Liver (tissue), 9 donors: ENCODE measurements around the gene ZNF33B. TPM values are rescaled to one million over a fixed set of nuclear protein-coding genes. Genes with fewer than 3 reads are reported as not detected.

Source experiments
- DNase-seq: peaks from one replicate; pipeline ENCODE4 v3.0.0-alpha.2; 2017; ENCODE audit warnings: low spot score
- H3K27ac ChIP-seq, 2 donors: one replicate each; pipeline ENCODE4 v1.7.0; 2013; ENCODE audit warnings: inconsistent platforms in 2 of 2, low read length in 2 of 2, control low read depth in 1 of 2, low read depth in 1 of 2, mild to moderate bottlenecking in 1 of 2
- H3K27me3 ChIP-seq, 4 donors: one replicate each; pipeline versions ENCODE4 v1.6.1 to v1.7.0; 2013; ENCODE audit warnings: low read length in 3 of 4, inconsistent platforms in 1 of 4, mild to moderate bottlenecking in 1 of 4, moderate library complexity in 1 of 4; ENCODE audit not compliant: control insufficient read depth in 4 of 4, insufficient read depth in 4 of 4
- H3K36me3 ChIP-seq, 4 donors: one replicate each; pipeline versions ENCODE4 v1.6.1 to v1.7.0; 2013; ENCODE audit warnings: low read length in 3 of 4, mild to moderate bottlenecking in 3 of 4, low read depth in 1 of 4, moderate library complexity in 1 of 4; ENCODE audit not compliant: control insufficient read depth in 4 of 4, insufficient read depth in 3 of 4
- H3K4me1 ChIP-seq, 4 donors: one replicate each; pipeline versions ENCODE4 v1.6.1 to v1.7.0; 2013; ENCODE audit warnings: low read length in 3 of 4, mild to moderate bottlenecking in 3 of 4, moderate library complexity in 1 of 4; ENCODE audit not compliant: control insufficient read depth in 4 of 4, insufficient read depth in 4 of 4
- H3K4me3 ChIP-seq, 3 donors: one replicate each; pipeline versions ENCODE4 v1.6.1 to v1.7.0; 2013; ENCODE audit warnings: low read length in 3 of 3, control low read depth in 1 of 3, low read depth in 1 of 3, mild to moderate bottlenecking in 1 of 3
- H3K9ac ChIP-seq, 2 donors: one replicate each; pipeline ENCODE4 v1.7.0; 2013; ENCODE audit warnings: low read length in 2 of 2, mild to moderate bottlenecking in 2 of 2, moderate library complexity in 2 of 2, control low read depth in 1 of 2, low read depth in 1 of 2
- H3K9me3 ChIP-seq, 4 donors: one replicate each; pipeline versions ENCODE4 v1.6.1 to v1.7.0; 2013; ENCODE audit warnings: low read length in 3 of 4; ENCODE audit not compliant: control insufficient read depth in 4 of 4
- ATF3 ChIP-seq: IDR thresholded peaks from 2 replicates; pipeline ENCODE4 v1.6.1; 2016; ENCODE audit warnings: antibody characterized with exemption
- FOXA2 ChIP-seq: IDR thresholded peaks from 2 replicates; pipeline ENCODE4 v1.6.1; 2016; ENCODE audit warnings: antibody characterized with exemption
- GABPA ChIP-seq, 2 donors: IDR thresholded peaks in 1 of 2; conservative IDR thresholded peaks in 1 of 2; 2 replicates each; pipeline ENCODE4 v1.6.1; 2016; ENCODE audit warnings: antibody characterized with exemption in 2 of 2, mild to moderate bottlenecking in 1 of 2, moderate library complexity in 1 of 2
- HNF4G ChIP-seq: IDR thresholded peaks from 2 replicates; pipeline ENCODE4 v1.6.1; 2016; ENCODE audit warnings: antibody characterized with exemption
- MAX ChIP-seq: IDR thresholded peaks from 2 replicates; pipeline ENCODE4 v1.6.1; 2016; ENCODE audit warnings: antibody characterized with exemption
- RXRA ChIP-seq, 2 donors: IDR thresholded peaks; 2 replicates each; pipeline ENCODE4 v1.6.1; 2017 to 2018; ENCODE audit warnings: antibody characterized with exemption in 2 of 2, mild to moderate bottlenecking in 1 of 2
- SP1 ChIP-seq: IDR thresholded peaks from 2 replicates; pipeline ENCODE4 v1.6.1; 2018; ENCODE audit warnings: antibody characterized with exemption, mild to moderate bottlenecking
- TAF1 ChIP-seq: conservative IDR thresholded peaks from 2 replicates; pipeline ENCODE4 v1.6.1; 2016; ENCODE audit warnings: antibody characterized with exemption, mild to moderate bottlenecking
- YY1 ChIP-seq: IDR thresholded peaks from 2 replicates; pipeline ENCODE4 v1.6.1; 2016; ENCODE audit warnings: antibody characterized with exemption, mild to moderate bottlenecking
- WGBS: extraction: QIAGEN DNeasy Blood & Tissue Kit; methylation state at CpG from one replicate; pipeline ENCODE4 v1.1.7; 2013; 5-methylcytosine and 5-hydroxymethylcytosine counted together
- polyA plus RNA-seq, 2 donors: library from polyadenylated mRNA; stranded (reverse) in 1 of 2; unstranded in 1 of 2; fragments of 200-250 nt in 1 of 2; fragments of >200 nt in 1 of 2; fragmentation: Nextera tagmentation in 1 of 2; extraction: Ambion mirVana in 1 of 2; gene quantifications; one replicate each; pipeline versions ENCODE4 v1.2.1 to v1.2.3, GENCODE V29; 2013 to 2015
- total RNA-seq, 2 donors: library from RNA; depleted of rRNA; stranded (reverse); fragments of >200 nt; gene quantifications; one replicate each; pipeline ENCODE4 v1.2.3, GENCODE V29; 2014
- TF ChIP-seq, protein P1 (sequence below): IDR thresholded peaks from 2 replicates; pipeline ENCODE4 v1.6.1; 2016; ENCODE audit warnings: antibody characterized with exemption
- TF ChIP-seq, protein P2 (sequence below): fragments of 150-350 bp; IDR thresholded peaks from 2 replicates; pipeline ENCODE4 v1.5.1; 2017; ENCODE audit warnings: improper control_type of control experiment, low read depth, low read length; ENCODE audit not compliant: missing input control
- TF ChIP-seq, protein P3 (sequence below): IDR thresholded peaks from 2 replicates; pipeline ENCODE4 v1.6.1; 2016; ENCODE audit warnings: antibody characterized with exemption, mild to moderate bottlenecking
- donor health status: healthy.
- donor health status: healthy.
- donor health status: healthy.
- donor health status: healthy.
- donor health status: healthy.

The ZNF33B gene
- total and polyA plus RNA-seq, 4 donors: 5.6 to 16.0 (median 8.5) TPM

- no peak overlapping the region for H3K27ac ChIP-seq
- DNase-seq: no peak
- no peak for TF ChIP-seq RXRA (IDR thresholded peaks at IDR 0.05)
- TF ChIP-seq, protein P1, sequence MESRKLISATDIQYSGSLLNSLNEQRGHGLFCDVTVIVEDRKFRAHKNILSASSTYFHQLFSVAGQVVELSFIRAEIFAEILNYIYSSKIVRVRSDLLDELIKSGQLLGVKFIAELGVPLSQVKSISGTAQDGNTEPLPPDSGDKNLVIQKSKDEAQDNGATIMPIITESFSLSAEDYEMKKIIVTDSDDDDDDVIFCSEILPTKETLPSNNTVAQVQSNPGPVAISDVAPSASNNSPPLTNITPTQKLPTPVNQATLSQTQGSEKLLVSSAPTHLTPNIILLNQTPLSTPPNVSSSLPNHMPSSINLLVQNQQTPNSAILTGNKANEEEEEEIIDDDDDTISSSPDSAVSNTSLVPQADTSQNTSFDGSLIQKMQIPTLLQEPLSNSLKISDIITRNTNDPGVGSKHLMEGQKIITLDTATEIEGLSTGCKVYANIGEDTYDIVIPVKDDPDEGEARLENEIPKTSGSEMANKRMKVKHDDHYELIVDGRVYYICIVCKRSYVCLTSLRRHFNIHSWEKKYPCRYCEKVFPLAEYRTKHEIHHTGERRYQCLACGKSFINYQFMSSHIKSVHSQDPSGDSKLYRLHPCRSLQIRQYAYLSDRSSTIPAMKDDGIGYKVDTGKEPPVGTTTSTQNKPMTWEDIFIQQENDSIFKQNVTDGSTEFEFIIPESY: no peak
- no peak for TF ChIP-seq SP1
- no peak for TF ChIP-seq YY1
- no peak for TF ChIP-seq GABPA (IDR thresholded peaks at IDR 0.05 in 1 of 2, conservative IDR thresholded peaks at IDR 0.05 in 1 of 2)
- TF ChIP-seq FOXA2: no peak
- no peak for TF ChIP-seq ATF3
- TF ChIP-seq, protein P2, sequence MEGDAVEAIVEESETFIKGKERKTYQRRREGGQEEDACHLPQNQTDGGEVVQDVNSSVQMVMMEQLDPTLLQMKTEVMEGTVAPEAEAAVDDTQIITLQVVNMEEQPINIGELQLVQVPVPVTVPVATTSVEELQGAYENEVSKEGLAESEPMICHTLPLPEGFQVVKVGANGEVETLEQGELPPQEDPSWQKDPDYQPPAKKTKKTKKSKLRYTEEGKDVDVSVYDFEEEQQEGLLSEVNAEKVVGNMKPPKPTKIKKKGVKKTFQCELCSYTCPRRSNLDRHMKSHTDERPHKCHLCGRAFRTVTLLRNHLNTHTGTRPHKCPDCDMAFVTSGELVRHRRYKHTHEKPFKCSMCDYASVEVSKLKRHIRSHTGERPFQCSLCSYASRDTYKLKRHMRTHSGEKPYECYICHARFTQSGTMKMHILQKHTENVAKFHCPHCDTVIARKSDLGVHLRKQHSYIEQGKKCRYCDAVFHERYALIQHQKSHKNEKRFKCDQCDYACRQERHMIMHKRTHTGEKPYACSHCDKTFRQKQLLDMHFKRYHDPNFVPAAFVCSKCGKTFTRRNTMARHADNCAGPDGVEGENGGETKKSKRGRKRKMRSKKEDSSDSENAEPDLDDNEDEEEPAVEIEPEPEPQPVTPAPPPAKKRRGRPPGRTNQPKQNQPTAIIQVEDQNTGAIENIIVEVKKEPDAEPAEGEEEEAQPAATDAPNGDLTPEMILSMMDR: no peak
- H3K9me3 ChIP-seq: no peaks in the 10 kb centered on the region
- WGBS: 79% methylated on average over 11 of the region's 11 CpGs
- H3K4me3 ChIP-seq: no peak overlapping the region
- H3K9ac ChIP-seq: no peak overlapping the region
- peaks cover 0 to 6% (median 2%) of the 10 kb centered on the region in 4 donors for H3K4me1 ChIP-seq
- H3K36me3 ChIP-seq: no peaks in the 10 kb centered on the region
- no peaks in the 10 kb centered on the region for H3K27me3 ChIP-seq
These were observed 8.6 kb upstream of the ZNF33B start for GRCh38 chr10:42646687-42647640.

DNA sequence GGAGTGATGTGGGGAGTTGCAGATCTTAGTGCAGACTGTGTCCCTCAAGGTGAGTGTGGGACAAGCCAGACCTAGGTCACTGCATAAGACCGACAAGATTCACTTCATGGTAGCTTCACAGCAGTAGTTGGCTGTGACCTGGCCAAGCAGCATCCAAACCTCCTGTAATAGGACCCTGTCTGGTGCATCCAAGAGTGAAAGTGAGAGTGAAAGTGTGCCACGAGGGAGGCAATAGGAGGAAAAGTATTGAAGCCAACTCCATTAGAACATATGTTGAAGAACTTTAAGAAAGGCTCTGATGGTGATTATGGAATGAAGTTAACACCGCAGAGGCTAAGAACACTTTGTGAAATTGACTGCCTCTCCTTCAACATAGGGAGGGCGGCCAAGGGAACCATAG lies 7.8 kb upstream of the ZNF33B start:
- Histone ChIP-seq H3K4me1 (peaks cover 0 to 7% (median 5%) of the 10 kb centered on the region in 4 donors), H3K36me3 (no peaks in the 10 kb centered on the region), H3K27me3 (no peaks in the 10 kb centered on the region), H3K27ac (no peak overlapping the region), H3K9ac (no peak overlapping the region), H3K9me3 (no peaks in the 10 kb centered on the region), H3K4me3 (no peak overlapping the region)
- no peak for DNase-seq
- TF ChIP-seq RXRA (IDR thresholded peaks at IDR 0.05): no peak
- TF ChIP-seq, protein P1: no peak
- TF ChIP-seq, protein P2: no peak
- TF ChIP-seq MAX: no peak
- no peak for TF ChIP-seq YY1
- TF ChIP-seq HNF4G: no peak
- TF ChIP-seq TAF1: no peak
- TF ChIP-seq, protein P3, sequence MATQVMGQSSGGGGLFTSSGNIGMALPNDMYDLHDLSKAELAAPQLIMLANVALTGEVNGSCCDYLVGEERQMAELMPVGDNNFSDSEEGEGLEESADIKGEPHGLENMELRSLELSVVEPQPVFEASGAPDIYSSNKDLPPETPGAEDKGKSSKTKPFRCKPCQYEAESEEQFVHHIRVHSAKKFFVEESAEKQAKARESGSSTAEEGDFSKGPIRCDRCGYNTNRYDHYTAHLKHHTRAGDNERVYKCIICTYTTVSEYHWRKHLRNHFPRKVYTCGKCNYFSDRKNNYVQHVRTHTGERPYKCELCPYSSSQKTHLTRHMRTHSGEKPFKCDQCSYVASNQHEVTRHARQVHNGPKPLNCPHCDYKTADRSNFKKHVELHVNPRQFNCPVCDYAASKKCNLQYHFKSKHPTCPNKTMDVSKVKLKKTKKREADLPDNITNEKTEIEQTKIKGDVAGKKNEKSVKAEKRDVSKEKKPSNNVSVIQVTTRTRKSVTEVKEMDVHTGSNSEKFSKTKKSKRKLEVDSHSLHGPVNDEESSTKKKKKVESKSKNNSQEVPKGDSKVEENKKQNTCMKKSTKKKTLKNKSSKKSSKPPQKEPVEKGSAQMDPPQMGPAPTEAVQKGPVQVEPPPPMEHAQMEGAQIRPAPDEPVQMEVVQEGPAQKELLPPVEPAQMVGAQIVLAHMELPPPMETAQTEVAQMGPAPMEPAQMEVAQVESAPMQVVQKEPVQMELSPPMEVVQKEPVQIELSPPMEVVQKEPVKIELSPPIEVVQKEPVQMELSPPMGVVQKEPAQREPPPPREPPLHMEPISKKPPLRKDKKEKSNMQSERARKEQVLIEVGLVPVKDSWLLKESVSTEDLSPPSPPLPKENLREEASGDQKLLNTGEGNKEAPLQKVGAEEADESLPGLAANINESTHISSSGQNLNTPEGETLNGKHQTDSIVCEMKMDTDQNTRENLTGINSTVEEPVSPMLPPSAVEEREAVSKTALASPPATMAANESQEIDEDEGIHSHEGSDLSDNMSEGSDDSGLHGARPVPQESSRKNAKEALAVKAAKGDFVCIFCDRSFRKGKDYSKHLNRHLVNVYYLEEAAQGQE: no peak
- 79% methylated on average over 4 of the region's 4 CpGs for WGBS
